COLO668 (cell line): ENCODE results near the gene MPZL3.

Experiments used
- DNase-seq: peaks from one replicate; lab custom pipeline; 2025; ENCODE audit not compliant: unreplicated experiment; lab: John Stamatoyannopoulos, UW

MPZL3 gene, protein sequence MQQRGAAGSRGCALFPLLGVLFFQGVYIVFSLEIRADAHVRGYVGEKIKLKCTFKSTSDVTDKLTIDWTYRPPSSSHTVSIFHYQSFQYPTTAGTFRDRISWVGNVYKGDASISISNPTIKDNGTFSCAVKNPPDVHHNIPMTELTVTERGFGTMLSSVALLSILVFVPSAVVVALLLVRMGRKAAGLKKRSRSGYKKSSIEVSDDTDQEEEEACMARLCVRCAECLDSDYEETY

DNA sequence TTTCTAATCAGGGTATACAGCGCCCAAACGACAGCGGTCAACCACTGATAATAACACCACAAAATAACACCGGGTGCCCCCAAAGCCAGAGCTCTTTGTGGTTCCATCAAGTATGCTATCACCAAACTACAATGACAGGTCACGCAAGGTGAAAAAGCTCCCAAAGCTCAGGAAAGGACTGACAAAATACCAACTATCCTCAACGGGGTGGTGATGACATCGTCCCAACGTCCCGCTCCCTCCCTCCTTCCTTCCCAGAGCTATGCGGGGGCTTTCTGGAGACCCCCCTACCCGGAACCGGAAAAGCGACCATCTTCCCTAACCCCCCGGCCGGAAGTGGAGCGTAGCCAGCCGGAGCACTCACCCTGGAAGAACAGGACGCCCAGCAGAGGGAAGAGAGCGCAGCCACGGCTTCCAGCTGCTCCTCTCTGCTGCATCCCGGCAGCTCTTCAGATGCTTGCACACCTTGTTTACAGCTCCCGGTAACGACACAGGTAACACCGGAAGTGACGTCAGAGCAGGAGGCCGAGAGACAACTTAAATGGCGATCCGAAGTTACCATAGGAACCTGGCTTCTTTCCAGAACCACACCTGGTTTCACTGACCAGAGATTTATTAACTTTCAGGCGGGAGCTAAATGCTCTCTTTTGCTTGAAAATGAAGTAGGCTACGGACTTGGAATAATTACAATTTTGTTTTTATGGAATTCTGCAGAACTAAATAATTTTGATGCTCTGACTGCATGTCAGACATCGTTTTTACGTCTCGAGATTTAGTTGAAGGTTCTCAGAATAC is at the start of gene MPZL3:
TSS of gene MPZL3 (minus strand) at position 508 of the 795 bp plus-strand sequence. CDS start at position 437, 71 bp downstream.
- peak; percentile 96 for DNase-seq

DNA sequence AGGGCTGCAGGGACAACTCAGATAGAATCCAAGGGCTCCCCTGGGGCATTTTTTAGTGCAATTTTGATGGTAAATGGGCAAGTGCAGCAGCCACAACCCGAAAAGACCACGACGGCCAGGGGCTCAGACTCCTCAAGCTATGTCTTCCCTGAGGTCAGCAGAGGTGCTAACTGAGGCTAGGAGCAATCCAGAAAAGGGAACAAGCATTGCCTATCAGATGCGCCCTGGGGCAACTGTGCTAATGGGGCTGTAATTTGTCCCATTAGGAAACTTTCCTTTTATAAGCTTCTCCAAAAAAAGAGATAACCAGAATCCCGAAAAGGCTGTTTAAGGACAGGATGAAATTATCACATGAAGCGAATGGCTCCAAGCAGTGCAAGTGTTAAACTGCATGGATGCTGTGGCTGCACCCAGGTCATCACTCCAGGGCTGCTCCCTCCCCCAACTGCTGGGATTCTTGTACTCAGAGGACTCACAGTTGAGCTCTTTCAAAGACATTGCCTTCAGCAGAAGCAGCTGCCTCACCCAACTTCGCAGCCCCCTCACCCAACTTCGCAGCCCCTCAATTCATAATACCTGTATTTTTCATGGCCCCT is 49.5 kb upstream of the MPZL3 start:
- no peak for DNase-seq

DNA sequence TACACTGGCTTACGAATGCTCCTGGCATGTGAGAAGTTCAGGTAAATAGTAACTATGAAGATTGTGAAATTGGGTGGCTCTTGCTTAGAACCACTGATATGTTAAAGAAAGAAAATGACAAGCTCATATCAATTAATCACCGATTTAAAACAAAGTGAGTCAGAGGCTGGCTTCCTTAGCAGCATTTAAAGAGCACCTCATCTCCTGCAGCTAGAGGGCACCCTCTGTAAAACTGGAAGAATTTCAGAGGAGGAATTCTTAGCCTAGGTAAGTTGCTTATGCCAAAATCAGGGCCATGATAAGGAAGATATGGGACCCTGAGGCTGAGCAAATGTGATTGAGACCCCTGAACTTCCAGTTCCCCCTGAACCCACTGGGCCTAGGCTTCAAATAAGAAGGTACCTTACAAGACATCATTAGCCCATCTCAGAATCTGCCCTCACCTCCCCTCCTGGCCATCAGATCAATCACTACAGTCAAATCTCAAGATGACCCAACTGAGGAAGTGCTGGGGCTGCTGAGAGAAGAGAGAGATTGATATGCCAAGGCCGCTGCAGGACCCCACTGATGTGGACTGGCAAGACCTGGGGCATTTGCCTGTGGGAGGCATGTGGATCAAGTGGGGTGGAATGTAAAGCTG is 43.8 kb upstream of the MPZL3 start:
- peak; percentile 7 for DNase-seq

DNA sequence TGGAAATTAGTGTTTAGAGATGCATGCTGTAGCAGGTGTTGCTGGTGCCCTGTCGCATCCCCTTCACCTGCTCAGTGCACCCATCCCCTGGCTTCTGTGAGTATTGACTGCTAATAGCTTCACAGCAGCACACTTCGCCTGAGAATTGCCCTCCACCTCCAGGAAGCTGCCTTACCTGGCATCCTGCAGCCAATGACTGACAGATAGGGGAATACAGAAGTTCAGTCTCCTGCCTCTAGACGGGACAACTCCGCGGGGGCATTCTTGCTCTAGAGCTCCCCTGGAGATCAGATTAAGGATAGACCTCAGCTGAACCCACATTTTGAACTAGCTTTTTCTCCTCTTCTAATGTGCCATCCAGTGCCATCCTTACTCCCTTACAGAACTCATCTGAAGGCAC is 43.0 kb upstream of the MPZL3 start:
- DNase-seq = no peak

DNA sequence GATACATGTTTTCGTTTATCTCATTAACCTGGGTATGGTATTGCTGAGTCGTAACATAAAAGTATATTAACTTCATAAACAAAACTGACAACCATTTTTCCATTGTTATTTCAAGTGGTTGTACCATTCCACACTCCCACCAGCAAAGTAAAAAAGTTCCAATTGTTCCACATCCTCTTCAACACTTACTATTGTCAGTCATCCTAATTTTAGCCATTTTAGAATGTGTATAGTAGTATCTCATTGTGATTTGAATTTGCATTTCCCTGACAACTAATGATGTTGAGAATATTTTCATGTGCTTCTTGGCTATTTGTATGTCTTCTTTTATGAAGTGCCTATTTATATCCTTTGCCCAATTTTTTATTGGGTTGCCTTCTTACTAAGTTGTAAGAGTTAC is 41.9 kb upstream of the MPZL3 start:
- DNase-seq = no peak

DNA sequence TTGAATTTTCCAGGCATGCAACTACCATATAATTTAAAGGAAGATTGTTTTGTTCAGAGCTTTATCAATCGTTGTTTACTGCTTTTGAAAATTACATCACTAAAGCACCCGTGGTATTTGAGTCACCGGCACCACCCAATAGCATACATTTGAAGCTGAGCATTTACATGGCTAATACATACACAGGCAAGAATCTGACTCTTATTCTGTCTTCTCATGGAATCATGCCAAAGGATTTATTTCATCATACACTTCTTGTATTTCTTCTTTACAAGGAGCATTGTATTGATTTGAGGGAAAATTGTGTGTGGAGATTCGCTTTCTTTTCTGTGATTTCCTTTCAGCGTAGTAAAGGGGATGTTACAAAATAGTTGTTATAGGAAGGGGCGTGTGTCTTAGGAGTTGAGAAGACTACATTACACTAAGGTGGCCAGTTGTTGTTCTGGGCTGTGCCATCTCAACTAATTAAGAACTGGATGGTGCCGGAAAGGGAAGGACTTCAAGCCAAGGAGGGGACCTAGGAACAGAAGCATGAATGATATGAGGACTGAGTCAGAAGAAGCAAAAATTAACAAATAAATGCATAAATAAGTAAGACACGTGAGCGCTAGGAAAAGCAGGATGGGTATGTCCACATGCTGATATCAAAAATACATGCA is 39.4 kb upstream of the MPZL3 start:
- DNase-seq = no peak

DNA sequence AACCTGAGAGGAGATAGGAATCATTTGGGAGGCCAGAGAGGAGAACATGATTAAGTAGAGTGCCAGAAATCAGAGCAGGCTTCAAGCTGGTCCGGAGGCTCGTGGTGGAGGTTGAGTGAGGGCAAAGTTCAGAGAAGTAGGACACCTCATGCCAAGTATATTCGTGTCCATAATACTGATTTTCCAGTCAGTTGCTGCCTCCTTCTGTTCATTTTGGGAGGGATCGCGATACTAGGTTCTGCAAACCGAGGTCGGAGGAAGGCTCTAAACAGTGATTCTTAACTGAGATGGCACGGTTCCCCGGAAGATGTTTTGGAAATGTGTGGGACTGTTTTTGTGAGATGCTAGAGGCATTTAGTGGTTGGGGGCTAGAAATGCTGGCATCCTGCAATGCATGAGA is 38.8 kb upstream of the MPZL3 start:
- DNase-seq = peak; percentile 12

DNA sequence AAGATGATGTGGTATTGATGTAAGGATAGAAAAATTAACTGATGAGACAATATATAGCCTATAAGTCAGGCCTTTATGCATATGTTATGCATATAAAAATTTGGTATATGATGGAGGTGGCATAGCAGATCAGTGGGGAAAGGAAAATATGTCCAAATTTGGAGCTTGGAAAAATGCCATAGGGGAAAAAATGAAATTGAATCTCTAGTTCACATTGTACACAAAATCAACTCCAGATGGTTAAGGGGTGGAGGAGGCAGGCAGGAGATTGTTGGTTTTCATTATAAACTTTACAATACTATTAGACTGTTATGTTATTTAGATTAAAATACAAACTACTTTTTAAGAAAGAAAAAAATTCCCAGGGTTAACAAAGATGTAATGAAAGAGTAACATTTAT is 37.2 kb upstream of the MPZL3 start:
- no peak for DNase-seq

DNA sequence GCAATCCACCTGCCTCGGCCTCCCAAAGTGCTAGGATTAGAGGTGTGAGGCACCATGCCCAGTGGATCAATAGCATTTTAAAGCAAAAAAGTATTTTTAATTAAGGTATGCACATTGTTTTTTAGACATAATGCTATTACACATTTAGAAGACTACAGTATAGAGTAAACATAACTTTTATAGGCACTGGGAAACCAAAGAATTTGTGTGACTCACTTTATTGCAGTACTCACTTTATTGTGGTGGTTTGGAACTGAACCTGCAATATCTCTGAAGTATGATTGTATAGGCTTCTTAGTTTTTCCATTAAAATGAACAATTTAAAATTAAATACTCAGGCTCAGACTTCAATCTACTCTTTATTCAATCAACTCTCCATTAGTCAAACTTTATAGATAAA is 34.8 kb upstream of the MPZL3 start:
- DNase-seq = no peak

DNA sequence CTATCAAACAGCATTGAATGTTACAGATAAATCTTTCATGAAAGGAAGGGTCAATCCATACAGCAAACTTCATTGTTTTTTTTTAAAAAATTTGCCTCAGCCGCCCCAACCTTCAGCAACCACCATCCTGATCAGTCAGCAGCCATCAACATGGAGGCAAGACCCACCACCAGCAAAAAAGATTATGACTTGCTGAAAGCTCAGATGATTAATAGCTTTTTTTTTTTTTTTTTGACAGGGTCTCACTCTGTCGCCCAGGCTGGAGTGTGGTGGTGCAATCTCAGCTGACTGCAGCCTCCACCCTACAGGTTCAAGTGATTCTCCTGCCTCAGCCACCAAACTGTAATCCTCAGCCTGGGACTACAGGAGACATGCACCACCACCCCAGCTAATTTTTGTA is 34.4 kb upstream of the MPZL3 start:
- DNase-seq = no peak

DNA sequence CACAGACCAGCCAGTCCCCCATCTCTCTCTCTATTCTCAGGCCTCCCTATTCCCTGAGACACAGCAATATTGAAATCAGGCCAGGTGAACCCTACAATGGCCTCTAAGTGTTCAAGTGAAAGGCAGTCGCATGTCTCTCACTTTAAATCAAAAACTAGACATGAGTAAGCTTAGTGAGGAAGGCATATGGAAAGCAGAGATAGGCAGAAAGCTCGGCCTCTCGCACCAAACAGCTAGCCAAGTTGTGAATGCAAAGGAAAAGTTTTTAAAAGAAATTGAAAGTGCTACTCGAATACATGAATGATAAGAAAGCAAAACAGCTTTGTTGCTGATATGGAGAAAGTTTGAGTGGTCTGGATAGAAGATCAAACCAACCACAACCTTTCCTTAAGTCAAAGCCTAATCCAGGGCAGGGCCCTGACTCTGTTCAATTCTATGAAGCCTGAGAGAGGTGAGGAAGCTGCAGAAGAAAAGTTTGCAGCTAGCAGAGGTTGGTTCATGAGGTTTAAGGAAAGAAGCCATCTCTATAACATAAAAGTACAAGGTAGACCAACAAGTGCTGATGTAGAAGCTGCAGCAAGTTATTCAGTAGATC is 31.7 kb upstream of the MPZL3 start:
- no peak for DNase-seq

DNA sequence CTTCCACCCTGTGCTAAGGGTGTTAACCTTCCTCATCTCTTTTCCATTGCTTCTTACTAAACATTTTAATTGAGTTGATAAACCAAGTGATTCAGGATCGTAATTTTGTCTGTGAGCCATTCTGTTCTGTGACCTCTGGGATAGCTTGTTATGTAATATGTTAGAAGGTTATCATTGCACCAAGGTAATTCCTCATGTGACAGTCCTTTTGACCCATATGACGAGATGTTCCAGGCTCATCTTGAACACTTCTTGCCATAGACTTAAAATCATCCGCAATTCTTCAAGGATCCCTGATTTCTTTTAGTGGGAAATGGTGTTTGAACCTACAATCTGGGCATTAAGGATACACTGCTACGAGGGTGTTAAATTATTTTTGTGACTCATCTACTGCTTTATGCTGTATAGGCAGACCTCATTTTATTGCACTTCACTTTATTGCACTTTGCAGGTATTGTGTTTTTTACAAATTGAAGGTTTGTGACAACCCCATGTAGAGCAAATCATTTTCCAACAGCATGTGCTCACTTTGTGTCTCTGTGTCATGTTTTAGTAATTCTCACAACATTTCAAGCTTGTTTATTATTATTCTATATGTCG is 31.0 kb upstream of the MPZL3 start:
- no peak for DNase-seq

DNA sequence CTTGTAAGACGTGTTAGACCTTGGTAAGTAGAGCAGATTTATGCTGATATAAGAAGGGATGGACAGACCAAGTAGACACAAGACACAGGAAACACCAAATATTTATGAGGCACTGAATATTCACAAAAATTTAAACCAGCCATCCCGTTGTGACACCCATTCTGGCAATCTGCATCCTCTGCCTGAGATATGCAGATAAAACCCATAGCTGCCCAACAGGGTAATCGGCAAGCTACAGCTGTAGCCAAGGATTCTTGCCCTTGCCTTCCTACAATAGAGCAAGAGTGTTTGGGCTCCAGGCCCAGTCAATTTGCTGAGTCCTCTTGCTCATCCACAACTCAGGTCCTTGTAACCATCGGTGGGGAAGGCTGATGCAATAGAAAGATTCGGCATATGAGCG is 30.4 kb upstream of the MPZL3 start:
- no peak for DNase-seq

DNA sequence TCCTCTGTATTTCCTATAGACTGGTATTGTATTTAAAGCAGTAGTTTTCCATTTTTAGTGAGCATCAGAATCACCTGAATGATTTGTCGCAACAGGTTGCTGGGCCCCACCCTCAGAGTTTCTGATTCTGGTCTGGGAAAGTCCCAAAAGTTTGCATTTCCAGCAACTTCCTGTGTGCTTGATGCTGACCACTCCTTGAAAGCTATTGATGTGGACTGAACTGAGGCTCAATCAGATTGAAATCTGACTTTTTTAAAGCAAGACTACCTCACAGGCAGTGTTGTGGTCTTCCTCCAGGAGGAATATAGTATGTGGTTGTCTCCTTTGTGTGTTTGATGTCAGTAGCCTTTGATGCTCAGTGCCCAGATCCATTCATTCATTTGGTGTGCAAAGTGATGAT is 29.1 kb upstream of the MPZL3 start:
- no peak for DNase-seq

DNA sequence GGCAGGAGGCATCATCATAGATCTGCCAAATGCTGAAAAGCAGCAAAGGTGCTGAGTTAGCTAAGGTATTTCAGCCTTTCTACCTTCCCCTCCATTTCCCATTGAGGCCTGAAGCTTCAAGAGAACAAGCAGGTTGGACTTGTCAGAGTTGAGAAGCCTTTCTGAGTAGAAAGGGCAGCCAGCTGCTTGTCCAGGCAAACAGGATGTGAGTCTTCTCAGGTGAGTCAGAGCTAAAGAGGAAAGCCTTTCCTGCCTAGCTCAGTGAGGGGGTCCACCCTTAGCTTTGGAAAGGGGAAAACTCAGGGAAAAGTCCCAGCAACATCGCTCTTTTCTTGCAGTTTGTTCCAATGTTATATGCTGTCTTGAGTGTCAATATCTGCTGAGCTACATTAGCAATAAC is 25.1 kb upstream of the MPZL3 start:
- DNase-seq = no peak

DNA sequence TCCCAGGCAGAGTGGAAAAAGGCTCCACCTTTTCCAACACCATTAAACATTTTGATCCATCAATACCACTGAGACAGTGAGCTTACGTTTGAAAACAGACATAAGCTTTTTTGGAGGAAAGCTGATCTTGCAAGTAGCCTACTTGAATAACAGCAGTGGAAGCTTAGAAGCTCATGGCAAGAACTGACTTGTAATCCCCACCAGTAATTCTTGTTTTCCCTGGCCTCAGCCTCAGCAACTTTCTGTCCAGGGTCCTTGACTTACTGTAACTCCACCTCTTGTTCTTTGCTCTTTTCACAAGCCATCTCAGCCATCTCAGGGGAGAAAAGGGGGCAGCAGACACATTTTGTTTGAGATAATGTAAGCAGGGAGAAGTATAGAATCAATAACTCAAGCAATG is 24.3 kb upstream of the MPZL3 start:
- no peak for DNase-seq

DNA sequence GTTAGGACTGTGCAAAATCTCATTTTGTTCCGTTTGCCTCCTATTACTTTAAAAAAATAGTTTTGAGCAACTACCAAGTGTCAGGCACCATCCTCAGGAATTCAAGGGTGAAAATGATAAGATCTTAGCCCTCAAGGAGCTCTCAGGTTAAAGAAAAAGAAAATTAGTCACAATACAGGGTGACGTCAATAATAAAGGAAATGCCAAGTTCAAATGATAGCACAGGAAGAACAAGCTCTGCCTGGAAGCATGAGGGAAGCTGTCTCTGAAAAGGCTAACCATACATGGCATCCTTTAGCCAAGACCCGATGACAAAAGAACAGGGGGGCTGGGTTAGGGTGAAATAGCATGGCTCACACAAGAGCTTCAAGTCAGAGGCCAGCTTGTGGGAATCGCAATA is 23.0 kb upstream of the MPZL3 start:
- DNase-seq = no peak

DNA sequence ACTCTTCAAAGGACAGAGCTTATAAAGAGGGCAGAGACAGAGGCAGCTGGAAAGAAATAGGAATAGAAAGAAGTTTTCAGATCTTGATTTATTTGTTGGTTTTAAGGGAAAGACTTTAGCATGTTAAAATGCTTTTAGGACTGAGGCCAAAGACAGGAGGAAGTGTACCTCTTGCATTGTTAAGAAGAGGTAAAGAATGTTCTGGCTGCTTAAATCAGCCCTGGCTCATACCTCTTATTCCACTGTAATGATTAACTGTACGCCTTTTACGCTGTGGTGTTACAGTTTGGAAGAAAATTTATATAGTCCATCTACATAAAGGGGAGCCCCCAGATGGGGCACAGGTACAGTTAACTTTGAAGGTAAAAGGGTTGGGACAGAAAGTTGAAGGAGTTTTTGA is 22.0 kb upstream of the MPZL3 start:
- no peak for DNase-seq

DNA sequence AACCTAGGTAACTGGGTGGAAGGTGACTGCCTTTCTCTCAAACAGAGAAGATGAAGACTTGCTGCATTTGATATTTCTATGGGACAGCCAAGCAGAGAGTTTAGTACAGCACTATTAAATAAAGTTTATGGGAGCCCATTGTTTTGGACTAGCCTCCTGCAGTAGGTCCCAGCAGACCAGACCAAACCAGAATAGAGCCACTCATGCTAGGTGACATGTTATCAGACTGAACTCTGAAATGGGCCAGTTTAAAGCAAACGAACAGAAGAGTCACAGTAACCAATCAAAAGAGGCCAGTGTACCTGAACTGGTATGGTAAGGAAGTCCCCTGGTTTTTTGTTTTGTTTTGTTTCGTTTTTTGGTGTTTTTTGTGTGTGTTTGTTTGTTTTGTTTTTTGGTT is 19.8 kb upstream of the MPZL3 start:
- DNase-seq = no peak

DNA sequence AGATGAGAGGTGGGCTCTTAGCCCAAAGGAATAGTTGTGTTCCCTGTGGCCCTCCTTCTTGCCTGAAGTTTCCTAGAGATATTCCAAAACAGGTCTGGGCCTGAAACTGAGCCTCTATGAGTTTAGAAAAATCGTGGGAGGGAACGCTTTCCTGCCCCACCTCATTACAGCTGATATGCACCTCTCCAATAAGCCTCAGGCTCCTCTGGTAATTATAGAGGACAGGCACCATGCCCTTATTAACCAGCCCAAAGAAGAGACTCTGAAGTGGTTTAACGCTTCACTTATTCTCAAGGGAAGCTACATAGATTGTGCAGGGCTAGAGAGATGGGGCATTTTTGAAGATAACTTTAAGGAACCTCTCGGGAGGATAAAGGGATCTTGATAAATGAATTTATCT is 15.3 kb upstream of the MPZL3 start:
- DNase-seq = no peak

DNA sequence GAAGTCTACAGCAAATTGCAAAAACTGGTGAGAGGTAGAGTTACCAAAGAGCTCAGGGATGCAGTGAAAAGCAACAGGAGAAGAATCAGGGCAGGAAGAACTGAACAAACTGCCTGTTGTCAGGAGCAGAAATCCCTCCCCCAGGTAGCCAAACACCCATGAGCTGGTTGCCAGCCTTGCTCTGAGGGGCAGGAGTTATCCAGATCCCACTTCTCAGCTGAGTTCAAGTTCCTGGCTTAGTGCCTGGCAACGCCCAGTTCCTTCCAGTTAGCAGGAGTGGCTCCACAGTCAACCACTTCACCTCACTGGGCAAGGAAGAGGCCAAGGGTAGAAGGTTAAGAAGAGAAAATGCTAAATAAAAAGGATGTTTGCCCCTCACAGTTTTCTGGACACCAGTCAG is 13.8 kb upstream of the MPZL3 start:
- no peak for DNase-seq
